Brain pericyte (primary cell): ENCODE measurements around the gene NUP62.
"Not testable (repeated sequence)": the region's sequence is repeated elsewhere in the genome, so short reads cannot be mapped to it uniquely, and the experiment has no call there.

Source experiments
- DNase-seq: peaks from one replicate; pipeline ENCODE4 v3.0.0-alpha.2; 2012; ENCODE audit warnings: low read depth, low spot score

The NUP62 gene

GRCh38 chr19:49951806-49952478, 22.6 kb upstream of the NUP62 start:
- DNase-seq, result no peak

- DNase-seq, result no peak
These were observed 21.7 kb upstream of the NUP62 start for GRCh38 chr19:49950956-49951526.

- DNase-seq, result no peak
These were observed 21.3 kb upstream of the NUP62 start for GRCh38 chr19:49950590-49950948.

GRCh38 chr19:49949742-49950589, 20.7 kb upstream of the NUP62 start:
- DNase-seq, result no peak

- DNase-seq, result no peak
These were observed 17.1 kb upstream of the NUP62 start for GRCh38 chr19:49946415-49946814.

GRCh38 chr19:49944567-49944966, 15.3 kb upstream of the NUP62 start:
- not testable (repeated sequence) for DNase-seq

GRCh38 chr19:49940482-49940791, 11.1 kb upstream of the NUP62 start:
- no peak for DNase-seq

- DNase-seq, result no peak
These were observed 10.6 kb upstream of the NUP62 start for GRCh38 chr19:49939721-49940481.

- no peak for DNase-seq
These were observed 9.4 kb upstream of the NUP62 start for GRCh38 chr19:49938662-49939061.

GRCh38 chr19:49937750-49938381, 8.6 kb upstream of the NUP62 start:
- no peak for DNase-seq

- no peak for DNase-seq
These were observed 7.2 kb upstream of the NUP62 start for GRCh38 chr19:49936549-49936948.

GRCh38 chr19:49933643-49934042, 4.3 kb upstream of the NUP62 start:
- no peak for DNase-seq

GRCh38 chr19:49932731-49933131, 3.4 kb upstream of the NUP62 start:
- DNase-seq, result no peak

- DNase-seq, result no peak
These were observed 2.7 kb upstream of the NUP62 start for GRCh38 chr19:49932041-49932451.

- no peak for DNase-seq
These were observed 2.2 kb upstream of the NUP62 start for GRCh38 chr19:49931293-49932040.

GRCh38 chr19:49930483-49931011, 1.2 kb upstream of the NUP62 start:
- no peak for DNase-seq

- peak; percentile 89 for DNase-seq
These were observed 543 bp upstream of the NUP62 start for GRCh38 chr19:49929611-49930482.

- DNase-seq, result no peak
These were observed 1.6 kb downstream of the NUP62 start for GRCh38 chr19:49927526-49928264.

- no peak for DNase-seq
These were observed 2.8 kb downstream of the NUP62 start for GRCh38 chr19:49926515-49926914.
